ENCODE measurements around the gene KCNE1.

The KCNE1 gene

GRCh38 chr21:34535886-34536285 lies 23.9 kb upstream of the KCNE1 start:
- DNase-seq (ENCODE audit: low read depth), result no peak

GRCh38 chr21:34534522-34534921 lies 22.5 kb upstream of the KCNE1 start:
- no peak for DNase-seq (ENCODE audit: low read depth)

- DNase-seq (ENCODE audit: low read depth), result no peak
These were observed 21.9 kb upstream of the KCNE1 start for GRCh38 chr21:34533938-34534337.

GRCh38 chr21:34531399-34531798 lies 19.4 kb upstream of the KCNE1 start:
- DNase-seq (ENCODE audit: low read depth), result no peak

GRCh38 chr21:34530261-34530660 lies 18.3 kb upstream of the KCNE1 start:
- no peak for DNase-seq (ENCODE audit: low read depth)

- DNase-seq (ENCODE audit: low read depth), result no peak
These were observed 16.1 kb upstream of the KCNE1 start for GRCh38 chr21:34528131-34528561.

- DNase-seq (ENCODE audit: low read depth), result no peak
These were observed 14.7 kb upstream of the KCNE1 start for GRCh38 chr21:34526618-34527290.

GRCh38 chr21:34526241-34526617 lies 14.2 kb upstream of the KCNE1 start:
- no peak for DNase-seq (ENCODE audit: low read depth)

- no peak for DNase-seq (ENCODE audit: low read depth)
These were observed 12.9 kb upstream of the KCNE1 start for GRCh38 chr21:34524646-34525601.

- DNase-seq (ENCODE audit: low read depth), result no peak
These were observed 11.1 kb upstream of the KCNE1 start for GRCh38 chr21:34523019-34523555.

- no peak for DNase-seq (ENCODE audit: low read depth)
These were observed 10.3 kb upstream of the KCNE1 start for GRCh38 chr21:34522284-34522683.

GRCh38 chr21:34521561-34521960 lies 9.6 kb upstream of the KCNE1 start:
- DNase-seq (ENCODE audit: low read depth), result no peak

GRCh38 chr21:34520764-34521508 lies 8.9 kb upstream of the KCNE1 start:
- DNase-seq (ENCODE audit: low read depth), result no peak

GRCh38 chr21:34520281-34520680 lies 8.3 kb upstream of the KCNE1 start:
- no peak for DNase-seq (ENCODE audit: low read depth)

GRCh38 chr21:34519694-34520093 lies 7.7 kb upstream of the KCNE1 start:
- DNase-seq (ENCODE audit: low read depth), result no peak

- no peak for DNase-seq (ENCODE audit: low read depth)
These were observed 7.0 kb upstream of the KCNE1 start for GRCh38 chr21:34519016-34519415.

- no peak for DNase-seq (ENCODE audit: low read depth)
These were observed 6.3 kb upstream of the KCNE1 start for GRCh38 chr21:34518301-34518700.

- DNase-seq (ENCODE audit: low read depth), result no peak
These were observed 5.7 kb upstream of the KCNE1 start for GRCh38 chr21:34517491-34518245.

GRCh38 chr21:34517039-34517438 lies 5.0 kb upstream of the KCNE1 start:
- no peak for DNase-seq (ENCODE audit: low read depth)

- DNase-seq (ENCODE audit: low read depth), result no peak
These were observed 2.6 kb upstream of the KCNE1 start for GRCh38 chr21:34514576-34515115.

- no peak for DNase-seq (ENCODE audit: low read depth)
These were observed 1.2 kb upstream of the KCNE1 start for GRCh38 chr21:34513129-34513675.

Data from T follicular helper cell (primary cell).